Nephron progenitor cell (in vitro differentiated cells): ENCODE data around the gene CBX6.

Experiments
- DNase-seq: peaks from one replicate; pipeline ENCODE4 v3.0.0; 2021
- H3K27ac Mint-ChIP-seq: 2 replicates; pipeline ENCODE4 v1.8.0; 2021; ENCODE audit warnings: mild to moderate bottlenecking, moderate library complexity, mixed read lengths
- H3K27me3 Mint-ChIP-seq: 2 replicates; pipeline ENCODE4 v1.8.0; 2021; ENCODE audit warnings: mild to moderate bottlenecking, low read depth, mixed read lengths; ENCODE audit not compliant: poor library complexity
- H3K36me3 Mint-ChIP-seq: 2 replicates; pipeline ENCODE4 v1.8.0; 2021; ENCODE audit warnings: low read depth, mixed read lengths
- H3K4me1 Mint-ChIP-seq: 2 replicates; pipeline ENCODE4 v1.8.0; 2021; ENCODE audit warnings: mixed read lengths
- H3K4me3 Mint-ChIP-seq: 2 replicates; pipeline ENCODE4 v1.8.0; 2021; ENCODE audit warnings: mild to moderate bottlenecking, moderate library complexity, mixed read lengths
- H3K9me3 Mint-ChIP-seq: 2 replicates; pipeline ENCODE4 v1.8.0; 2021; ENCODE audit warnings: mild to moderate bottlenecking, moderate library complexity, mixed read lengths
- TF ChIP-seq, protein P1 (sequence below): fragments of 200-600 bp; sonication (generic); IDR thresholded peaks from 2 replicates; pipeline ENCODE4 v1.5.0; 2021; ENCODE audit warnings: antibody characterized with exemption

CBX6 gene

DNA sequence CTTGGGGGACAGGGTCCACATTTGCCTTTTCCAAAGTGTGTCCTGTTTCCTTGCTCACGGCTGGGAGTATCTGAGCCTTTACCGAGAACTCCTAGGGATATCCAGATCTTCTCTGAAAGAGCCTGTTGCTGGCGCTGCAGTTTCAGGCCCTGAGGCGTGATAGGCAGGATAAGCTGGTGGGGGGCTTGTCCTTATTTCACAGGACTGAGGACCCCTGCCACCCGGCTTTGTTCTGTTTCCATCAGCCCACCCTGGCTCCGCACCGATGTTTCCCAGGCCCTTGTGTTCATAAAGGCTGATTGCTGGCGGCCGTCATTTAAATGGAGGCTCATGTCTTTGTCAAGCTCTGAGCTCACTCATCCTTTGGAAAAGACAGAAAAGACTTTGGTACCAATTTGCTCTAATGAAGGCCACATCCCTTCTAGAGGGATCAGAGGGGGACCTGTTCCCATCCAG lies 18.8 kb downstream of the CBX6 start:
- TF ChIP-seq, protein P1, sequence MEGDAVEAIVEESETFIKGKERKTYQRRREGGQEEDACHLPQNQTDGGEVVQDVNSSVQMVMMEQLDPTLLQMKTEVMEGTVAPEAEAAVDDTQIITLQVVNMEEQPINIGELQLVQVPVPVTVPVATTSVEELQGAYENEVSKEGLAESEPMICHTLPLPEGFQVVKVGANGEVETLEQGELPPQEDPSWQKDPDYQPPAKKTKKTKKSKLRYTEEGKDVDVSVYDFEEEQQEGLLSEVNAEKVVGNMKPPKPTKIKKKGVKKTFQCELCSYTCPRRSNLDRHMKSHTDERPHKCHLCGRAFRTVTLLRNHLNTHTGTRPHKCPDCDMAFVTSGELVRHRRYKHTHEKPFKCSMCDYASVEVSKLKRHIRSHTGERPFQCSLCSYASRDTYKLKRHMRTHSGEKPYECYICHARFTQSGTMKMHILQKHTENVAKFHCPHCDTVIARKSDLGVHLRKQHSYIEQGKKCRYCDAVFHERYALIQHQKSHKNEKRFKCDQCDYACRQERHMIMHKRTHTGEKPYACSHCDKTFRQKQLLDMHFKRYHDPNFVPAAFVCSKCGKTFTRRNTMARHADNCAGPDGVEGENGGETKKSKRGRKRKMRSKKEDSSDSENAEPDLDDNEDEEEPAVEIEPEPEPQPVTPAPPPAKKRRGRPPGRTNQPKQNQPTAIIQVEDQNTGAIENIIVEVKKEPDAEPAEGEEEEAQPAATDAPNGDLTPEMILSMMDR: no peak
- Mint-ChIP-seq H3K36me3 (no peaks in the 10 kb centered on the region), H3K4me3 (no peak overlapping the region), H3K4me1 (peaks cover 14% of the 10 kb centered on the region), H3K9me3 (no peaks in the 10 kb centered on the region), H3K27me3 (peaks cover 48% of the 10 kb centered on the region), H3K27ac (no peak overlapping the region)
- DNase-seq: no peak

DNA sequence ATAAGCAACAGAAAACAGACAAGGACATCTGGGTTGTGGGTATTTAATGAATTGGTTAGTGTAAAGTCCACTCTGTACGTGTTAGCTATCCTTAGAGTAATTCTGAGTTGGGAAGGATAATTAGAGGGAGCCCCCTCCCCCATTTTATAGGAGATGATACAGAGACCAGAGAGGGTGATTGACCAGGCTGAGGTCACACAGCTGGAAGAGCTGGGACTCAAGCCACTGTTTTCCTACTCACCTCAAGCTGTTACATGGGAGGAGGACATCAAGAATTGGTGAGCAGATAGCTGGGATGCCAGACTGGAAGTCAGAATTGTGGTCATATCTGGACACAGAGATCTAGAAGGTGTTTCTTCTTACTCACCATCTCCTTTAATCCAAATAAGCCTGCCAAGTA lies 19.5 kb downstream of the CBX6 start:
- H3K36me3 Mint-ChIP-seq: no peaks in the 10 kb centered on the region
- no peak overlapping the region for H3K4me3 Mint-ChIP-seq
- H3K27ac Mint-ChIP-seq: no peak overlapping the region
- TF ChIP-seq, protein P1: no peak
- no peak for DNase-seq
- H3K27me3 Mint-ChIP-seq: peaks cover 53% of the 10 kb centered on the region
- no peaks in the 10 kb centered on the region for H3K9me3 Mint-ChIP-seq
- peaks cover 10% of the 10 kb centered on the region for H3K4me1 Mint-ChIP-seq

DNA sequence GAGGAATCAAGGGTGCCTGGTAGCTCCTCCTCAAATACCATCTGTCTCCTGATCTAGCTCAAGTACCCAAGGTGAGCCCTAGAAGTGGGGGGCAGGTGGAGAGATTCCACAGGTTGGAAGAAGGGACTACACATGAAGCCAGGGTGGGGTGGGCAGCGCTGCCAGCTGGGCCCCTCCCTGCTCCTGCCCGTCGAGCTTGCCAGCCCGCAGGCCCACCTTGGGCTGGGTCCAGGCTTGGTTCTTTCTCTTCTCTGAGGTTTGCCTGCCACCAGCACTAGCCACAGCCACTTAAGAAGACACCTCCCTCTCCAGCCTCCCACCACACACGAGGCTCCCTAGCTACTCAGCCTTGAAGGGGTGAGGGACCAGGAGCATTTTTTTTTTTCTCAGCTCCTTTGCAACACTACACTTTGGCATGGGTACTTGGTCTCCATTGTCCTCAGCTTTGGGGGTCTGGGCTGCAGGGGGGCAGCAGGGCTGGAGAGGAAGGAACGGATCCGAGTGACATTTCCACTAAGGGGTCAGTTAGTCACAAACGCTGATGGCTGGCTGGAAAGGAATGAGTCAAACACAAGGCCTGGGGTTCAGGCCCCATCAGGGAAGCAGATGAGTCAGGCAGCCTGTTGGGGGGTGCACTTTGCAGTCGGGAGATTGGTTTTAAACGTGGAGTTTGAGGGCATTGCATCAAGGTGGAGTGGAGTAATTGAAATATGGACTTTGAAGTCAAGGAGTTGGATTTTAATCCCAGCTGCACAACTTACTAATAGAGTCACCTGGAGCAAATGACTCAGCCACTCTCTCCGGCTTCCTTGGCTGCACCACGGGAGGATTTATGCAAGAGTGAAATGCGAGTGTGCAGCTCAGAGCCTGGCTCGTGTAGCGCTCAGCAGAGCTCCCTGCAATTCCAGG lies 20.8 kb downstream of the CBX6 start:
- H3K36me3 Mint-ChIP-seq: no peaks in the 10 kb centered on the region
- H3K9me3 Mint-ChIP-seq: no peaks in the 10 kb centered on the region
- peaks cover 62% of the 10 kb centered on the region for H3K27me3 Mint-ChIP-seq
- peaks cover 14% of the 10 kb centered on the region for H3K4me1 Mint-ChIP-seq
- no peak overlapping the region for H3K27ac Mint-ChIP-seq
- TF ChIP-seq, protein P1: no peak
- H3K4me3 Mint-ChIP-seq: no peak overlapping the region
- no peak for DNase-seq

DNA sequence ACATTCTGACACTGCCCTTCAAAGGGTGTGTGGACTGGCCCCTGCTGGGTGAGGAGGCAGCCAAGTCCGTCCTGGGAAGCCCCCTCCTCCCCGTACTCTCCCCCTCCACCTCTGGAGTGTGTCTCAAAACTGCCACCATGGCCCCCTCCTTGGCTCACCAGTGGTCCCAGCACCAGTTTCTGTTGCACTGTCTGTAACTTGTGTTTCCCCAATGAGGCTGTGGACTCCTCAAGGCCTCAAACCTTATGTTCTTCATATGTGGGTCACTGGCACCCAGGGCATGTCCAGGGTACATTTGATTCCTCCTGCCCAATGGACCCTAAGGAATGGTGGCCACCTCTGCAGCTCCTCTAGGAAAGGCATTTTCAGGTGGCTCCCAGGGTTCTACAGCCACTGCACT lies 21.6 kb downstream of the CBX6 start:
- Mint-ChIP-seq H3K27me3 (peaks cover 69% of the 10 kb centered on the region), H3K9me3 (no peaks in the 10 kb centered on the region), H3K4me1 (peaks cover 15% of the 10 kb centered on the region), H3K36me3 (no peaks in the 10 kb centered on the region), H3K4me3 (no peak overlapping the region), H3K27ac (no peak overlapping the region)
- no peak for DNase-seq
- TF ChIP-seq, protein P1: no peak

DNA sequence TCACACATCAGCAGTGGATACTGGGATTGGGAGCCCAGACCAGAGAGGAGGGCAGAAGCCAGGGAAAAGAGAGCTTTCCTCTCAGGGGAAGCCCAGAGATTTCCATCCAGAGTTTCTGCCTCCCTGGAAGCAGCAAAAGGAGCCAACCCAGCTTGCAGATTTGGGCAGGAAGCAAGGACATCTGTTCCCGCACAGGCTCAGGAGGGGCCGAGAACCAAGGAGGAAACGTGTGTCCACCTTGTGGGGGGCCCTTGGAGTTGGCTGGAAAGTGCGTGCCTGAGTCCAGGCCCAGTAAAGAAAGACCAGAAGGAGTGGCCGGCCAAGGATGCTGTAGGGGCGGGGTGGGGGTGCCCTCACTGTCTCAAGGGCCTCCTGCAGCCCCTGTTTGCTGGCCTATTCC lies 22.2 kb downstream of the CBX6 start:
- no peak overlapping the region for H3K27ac Mint-ChIP-seq
- H3K27me3 Mint-ChIP-seq: peaks cover 75% of the 10 kb centered on the region
- H3K4me3 Mint-ChIP-seq: no peak overlapping the region
- H3K4me1 Mint-ChIP-seq: peaks cover 21% of the 10 kb centered on the region
- TF ChIP-seq, protein P1: no peak
- no peak for DNase-seq
- no peaks in the 10 kb centered on the region for H3K36me3 Mint-ChIP-seq
- no peaks in the 10 kb centered on the region for H3K9me3 Mint-ChIP-seq

DNA sequence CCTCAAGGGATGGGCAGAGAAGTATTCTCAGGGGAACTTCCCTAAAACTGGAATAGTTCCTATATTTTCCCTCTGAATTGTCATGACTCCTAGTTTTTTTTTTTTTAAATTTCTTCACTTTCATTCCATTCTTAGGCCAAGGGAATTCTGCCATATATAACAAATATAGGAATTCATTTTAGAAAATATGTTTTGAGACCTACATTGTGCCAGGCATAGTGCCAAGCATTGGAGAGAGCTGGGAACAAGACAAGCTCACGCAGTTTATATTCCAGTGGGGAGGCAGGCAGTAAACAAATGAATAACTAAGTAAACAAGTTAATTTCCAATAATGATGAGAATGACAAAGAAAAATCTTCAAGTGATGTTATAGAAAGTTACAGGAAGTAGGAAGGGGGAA lies 25.6 kb downstream of the CBX6 start:
- TF ChIP-seq, protein P1: no peak
- Mint-ChIP-seq H3K4me3 (no peak overlapping the region), H3K27me3 (peaks cover 82% of the 10 kb centered on the region), H3K9me3 (no peaks in the 10 kb centered on the region), H3K27ac (no peak overlapping the region), H3K4me1 (peaks cover 35% of the 10 kb centered on the region), H3K36me3 (no peaks in the 10 kb centered on the region)
- DNase-seq: no peak
